Gastrocnemius medialis (tissue), 4 donors: ENCODE measurements around the gene ODAD4.

ENCODE experiments used
- POLR2A ChIP-seq, 2 donors: fragments of 450-650 bp; IDR thresholded peaks; one replicate each; pipeline ENCODE4 v1.6.1; 2017; ENCODE audit warnings: antibody characterized with exemption in 2 of 2, mild to moderate bottlenecking in 2 of 2, moderate library complexity in 2 of 2
- TF ChIP-seq, protein P1 (sequence below), 5 experiments: fragments of 450-650 bp in 3 of 5; fragments of 200-600 bp in 2 of 5; sonication (generic) in 2 of 5; IDR thresholded peaks in 4 of 5; conservative IDR thresholded peaks in 1 of 5; 1 replicate in 4 of 5; 2 replicates in 1 of 5; pipeline ENCODE4 v1.5.1; 2016 to 2019; ENCODE audit warnings: antibody characterized with exemption in 5 of 5, mild to moderate bottlenecking in 3 of 5, moderate library complexity in 3 of 5

DNA sequence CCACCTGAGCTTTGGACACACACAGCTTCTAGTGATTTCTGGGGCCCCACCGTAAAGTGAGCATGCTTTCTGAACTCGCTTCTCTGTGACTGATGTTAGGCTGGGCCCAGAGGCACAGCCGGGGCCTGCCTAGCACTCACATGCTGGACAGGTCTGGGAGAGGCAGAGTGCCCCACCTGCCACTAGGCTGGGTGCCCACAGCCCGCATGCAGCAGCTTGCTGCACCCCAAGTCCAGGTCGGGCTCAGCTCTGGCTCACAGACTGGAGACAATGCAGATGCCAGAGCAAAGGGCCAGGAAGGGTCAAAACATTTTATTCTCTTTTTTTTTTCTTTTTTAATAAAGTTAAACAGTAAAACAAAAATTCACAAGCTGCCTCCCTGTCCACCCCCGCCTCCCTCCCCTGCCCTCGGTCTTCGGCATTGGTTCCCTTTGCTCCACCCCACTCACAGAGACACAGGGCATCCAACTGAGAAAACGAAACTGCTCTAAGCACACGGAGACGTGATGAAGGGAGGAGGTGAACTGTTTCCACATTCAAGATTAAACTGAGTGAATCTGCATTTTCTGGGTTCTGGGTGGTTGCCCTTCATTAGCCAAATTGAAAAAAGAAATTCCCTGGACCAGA, 45.8 kb downstream of the ODAD4 start:
- TF ChIP-seq, protein P1, sequence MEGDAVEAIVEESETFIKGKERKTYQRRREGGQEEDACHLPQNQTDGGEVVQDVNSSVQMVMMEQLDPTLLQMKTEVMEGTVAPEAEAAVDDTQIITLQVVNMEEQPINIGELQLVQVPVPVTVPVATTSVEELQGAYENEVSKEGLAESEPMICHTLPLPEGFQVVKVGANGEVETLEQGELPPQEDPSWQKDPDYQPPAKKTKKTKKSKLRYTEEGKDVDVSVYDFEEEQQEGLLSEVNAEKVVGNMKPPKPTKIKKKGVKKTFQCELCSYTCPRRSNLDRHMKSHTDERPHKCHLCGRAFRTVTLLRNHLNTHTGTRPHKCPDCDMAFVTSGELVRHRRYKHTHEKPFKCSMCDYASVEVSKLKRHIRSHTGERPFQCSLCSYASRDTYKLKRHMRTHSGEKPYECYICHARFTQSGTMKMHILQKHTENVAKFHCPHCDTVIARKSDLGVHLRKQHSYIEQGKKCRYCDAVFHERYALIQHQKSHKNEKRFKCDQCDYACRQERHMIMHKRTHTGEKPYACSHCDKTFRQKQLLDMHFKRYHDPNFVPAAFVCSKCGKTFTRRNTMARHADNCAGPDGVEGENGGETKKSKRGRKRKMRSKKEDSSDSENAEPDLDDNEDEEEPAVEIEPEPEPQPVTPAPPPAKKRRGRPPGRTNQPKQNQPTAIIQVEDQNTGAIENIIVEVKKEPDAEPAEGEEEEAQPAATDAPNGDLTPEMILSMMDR (IDR thresholded peaks at IDR 0.05 in 4 of 5, conservative IDR thresholded peaks at IDR 0.05 in 1 of 5), result no peak
- TF ChIP-seq POLR2A (IDR thresholded peaks at IDR 0.05), result no peak
